WTC11 (cell line): Measurements from ENCODE around the gene OSTC. TPM values are rescaled to one million over a fixed set of nuclear protein-coding genes. Genes with fewer than 3 reads are reported as not detected.

Experiments
- ATAC-seq: fragments of 200-7000 bp; cut with Tn5 transposase; 2 replicates; pipeline ENCODE4 v1.10.0; 2021; ENCODE audit warnings: mild to moderate bottlenecking, moderate library complexity
- CTCF ChIA-PET: fragments of 300-600 bp; sonication (Branson Sonifier 250); formaldehyde crosslinking; loops from one replicate; lab custom pipeline; 2021; ENCODE audit warnings: antibody characterized with exemption; lab: Charles Lee
- POLR2A ChIA-PET: fragments of 350-600 bp; sonication (Branson Sonifier 250); formaldehyde crosslinking; loops from one replicate; lab custom pipeline; 2021; ENCODE audit warnings: antibody characterized with exemption; lab: Charles Lee
- DNase-seq: peaks from one replicate; pipeline ENCODE4 v3.0.0; 2021; ENCODE audit warnings: low spot score
- H3K27ac Mint-ChIP-seq: 2 replicates; pipeline ENCODE4 v1.8.0; 2021; ENCODE audit warnings: mixed read lengths
- H3K27me3 Mint-ChIP-seq: 2 replicates; pipeline ENCODE4 v1.8.0; 2021; ENCODE audit warnings: low read depth, mild to moderate bottlenecking, moderate library complexity, mixed read lengths
- H3K36me3 Mint-ChIP-seq: 2 replicates; pipeline ENCODE4 v1.8.0; 2021; ENCODE audit warnings: mixed read lengths
- H3K4me1 Mint-ChIP-seq: 2 replicates; pipeline ENCODE4 v1.8.0; 2022; ENCODE audit warnings: mixed read lengths
- H3K4me3 Mint-ChIP-seq: 2 replicates; pipeline ENCODE4 v1.8.0; 2021; ENCODE audit warnings: mild to moderate bottlenecking, moderate library complexity, mixed read lengths
- H3K9me3 Mint-ChIP-seq: 2 replicates; pipeline ENCODE4 v1.8.0; 2021; ENCODE audit warnings: mixed read lengths
- AR ChIP-seq: fragments of 250-450 bp; sonication (Bioruptor Pico); IDR thresholded peaks from 2 replicates; pipeline ENCODE4 v1.9.0; 2021; ENCODE audit warnings: mild to moderate bottlenecking
- ARID4B ChIP-seq: sonication (generic); formaldehyde crosslinking; IDR thresholded peaks from 2 replicates; pipeline ENCODE4 v1.8.0; 2023; ENCODE audit warnings: missing genetic modification reagents, mild to moderate bottlenecking, borderline replicate concordance
- CBFB ChIP-seq: sonication (generic); formaldehyde crosslinking; IDR thresholded peaks from 2 replicates; pipeline ENCODE4 v1.8.1; 2022; ENCODE audit warnings: mild to moderate bottlenecking, low read depth, missing genetic modification reagents
- CREB1 ChIP-seq: sonication (generic); formaldehyde crosslinking; IDR thresholded peaks from 2 replicates; pipeline ENCODE4 v1.8.0; 2023; ENCODE audit warnings: mild to moderate bottlenecking, missing genetic modification reagents
- EMX1 ChIP-seq: fragments of 250-450 bp; sonication (Bioruptor Pico); IDR thresholded peaks from 2 replicates; pipeline ENCODE4 v1.8.0; 2021; ENCODE audit warnings: mild to moderate bottlenecking
- GRHL2 ChIP-seq: fragments of 250-450 bp; sonication (Bioruptor Pico); IDR thresholded peaks from 2 replicates; pipeline ENCODE4 v1.8.0; 2022; ENCODE audit warnings: mild to moderate bottlenecking, moderate library complexity; ENCODE audit not compliant: insufficient replicate concordance, severe bottlenecking
- JAZF1 ChIP-seq: fragments of 250-450 bp; sonication (Bioruptor Pico); IDR thresholded peaks from 2 replicates; pipeline ENCODE4 v1.9.0; 2021; ENCODE audit warnings: moderate library complexity, mild to moderate bottlenecking, inconsistent platforms
- NFATC4 ChIP-seq: fragments of 250-450 bp; sonication (Bioruptor Pico); IDR thresholded peaks from 2 replicates; pipeline ENCODE4 v1.9.0; 2021; ENCODE audit warnings: mild to moderate bottlenecking
- NFYB ChIP-seq: sonication (generic); formaldehyde crosslinking; conservative IDR thresholded peaks from 2 replicates; pipeline ENCODE4 v1.8.0; 2022; ENCODE audit warnings: low read depth, missing genetic modification reagents
- OVOL2 ChIP-seq: fragments of 250-450 bp; sonication (Bioruptor Pico); IDR thresholded peaks from 2 replicates; pipeline ENCODE4 v1.9.0; 2021; ENCODE audit warnings: mild to moderate bottlenecking, borderline replicate concordance
- SMAD3 ChIP-seq: sonication (generic); formaldehyde crosslinking; IDR thresholded peaks from 2 replicates; pipeline ENCODE4 v1.8.0; 2022; ENCODE audit warnings: missing genetic modification reagents, mild to moderate bottlenecking, borderline replicate concordance
- TCF7 ChIP-seq: sonication (generic); formaldehyde crosslinking; IDR thresholded peaks from 2 replicates; pipeline ENCODE4 v1.8.0; 2022; ENCODE audit warnings: mild to moderate bottlenecking, low read depth, missing genetic modification reagents, moderate library complexity
- TEAD4 ChIP-seq: sonication (generic); formaldehyde crosslinking; IDR thresholded peaks from 2 replicates; pipeline ENCODE4 v1.8.0; 2022; ENCODE audit warnings: mild to moderate bottlenecking, missing genetic modification reagents
- TP53 ChIP-seq: sonication (generic); formaldehyde crosslinking; IDR thresholded peaks from 2 replicates; pipeline ENCODE4 v1.8.1; 2023; ENCODE audit warnings: mild to moderate bottlenecking, missing genetic modification reagents
- ZNF263 ChIP-seq: sonication (generic); formaldehyde crosslinking; IDR thresholded peaks from 2 replicates; pipeline ENCODE4 v1.8.1; 2022; ENCODE audit warnings: low read depth, mild to moderate bottlenecking, moderate library complexity, missing genetic modification reagents
- ZNF512 ChIP-seq: sonication (generic); formaldehyde crosslinking; IDR thresholded peaks from 2 replicates; pipeline ENCODE4 v1.8.1; 2022; ENCODE audit warnings: missing genetic modification reagents, borderline replicate concordance
- total RNA-seq: library from RNA; stranded (reverse); gene quantifications from 3 replicates; pipeline ENCODE4 v1.2.3, GENCODE V29; 2021
- TF ChIP-seq, protein P1 (sequence below): sonication (generic); formaldehyde crosslinking; IDR thresholded peaks from 2 replicates; pipeline ENCODE4 v1.8.1; 2023; ENCODE audit warnings: mild to moderate bottlenecking, missing genetic modification reagents
- TF ChIP-seq, protein P2 (sequence below): fragments of 200-600 bp; IDR thresholded peaks from 2 replicates; pipeline ENCODE4 v1.8.0; 2022; ENCODE audit warnings: antibody characterized with exemption
- TF ChIP-seq, protein P3 (sequence below): sonication (generic); formaldehyde crosslinking; IDR thresholded peaks from 2 replicates; pipeline ENCODE4 v1.8.0; 2022; ENCODE audit warnings: mild to moderate bottlenecking, missing genetic modification reagents
- TF ChIP-seq, protein P4 (sequence below): sonication (generic); formaldehyde crosslinking; IDR thresholded peaks from 2 replicates; pipeline ENCODE4 v1.8.1; 2022; ENCODE audit warnings: mild to moderate bottlenecking, missing genetic modification reagents, moderate library complexity, borderline replicate concordance

The OSTC gene
- total RNA-seq, 1 experiment from 2014 or later = 132 TPM

DNA sequence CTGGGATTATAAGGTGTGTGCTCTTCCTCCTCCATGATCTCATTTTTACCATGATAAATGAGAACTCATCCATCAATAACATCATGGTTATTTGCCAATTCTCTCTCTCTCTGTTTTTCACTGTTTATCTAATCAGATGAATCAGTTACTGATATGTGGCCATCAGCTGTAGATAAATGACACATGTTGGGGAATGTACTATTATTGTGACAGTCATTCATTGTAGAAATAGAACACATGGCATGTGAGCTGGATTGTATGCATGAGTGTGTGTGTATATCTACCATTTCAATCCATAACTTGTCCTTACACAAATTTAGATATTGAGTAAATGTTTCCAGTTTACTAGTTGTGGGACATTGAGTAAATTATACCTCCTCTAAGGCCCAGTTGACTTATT, 53.0 kb downstream of the OSTC start (continued):
- TF ChIP-seq ARID4B (CRISPR knock-in tag) = no peak
- no peak for TF ChIP-seq ZNF512 (CRISPR knock-in tag)

GRCh38 chr4:108703966-108704365, 53.6 kb downstream of the OSTC start:
- H3K9me3 Mint-ChIP-seq = no peaks in the 10 kb centered on the region
- H3K27ac Mint-ChIP-seq = no peak overlapping the region
- no peaks in the 10 kb centered on the region for H3K36me3 Mint-ChIP-seq
- no peak overlapping the region for H3K4me3 Mint-ChIP-seq
- no peak for DNase-seq
- no peaks in the 10 kb centered on the region for H3K4me1 Mint-ChIP-seq
- CTCF ChIA-PET = interaction anchor here (0.8 kb wide), 1 partner anchor 11 kb away, joined by 3 read pairs; no protein-coding TSS in a partner anchor
- ATAC-seq = no peak
- POLR2A ChIA-PET = no interaction called here
- no peaks in the 10 kb centered on the region for H3K27me3 Mint-ChIP-seq
- no peak for TF ChIP-seq AR (CRISPR knock-in tag)
- TF ChIP-seq CREB1 = no peak
- TF ChIP-seq EMX1 (CRISPR knock-in tag) = no peak
- TF ChIP-seq TCF7 = no peak
- TF ChIP-seq, protein P1, sequence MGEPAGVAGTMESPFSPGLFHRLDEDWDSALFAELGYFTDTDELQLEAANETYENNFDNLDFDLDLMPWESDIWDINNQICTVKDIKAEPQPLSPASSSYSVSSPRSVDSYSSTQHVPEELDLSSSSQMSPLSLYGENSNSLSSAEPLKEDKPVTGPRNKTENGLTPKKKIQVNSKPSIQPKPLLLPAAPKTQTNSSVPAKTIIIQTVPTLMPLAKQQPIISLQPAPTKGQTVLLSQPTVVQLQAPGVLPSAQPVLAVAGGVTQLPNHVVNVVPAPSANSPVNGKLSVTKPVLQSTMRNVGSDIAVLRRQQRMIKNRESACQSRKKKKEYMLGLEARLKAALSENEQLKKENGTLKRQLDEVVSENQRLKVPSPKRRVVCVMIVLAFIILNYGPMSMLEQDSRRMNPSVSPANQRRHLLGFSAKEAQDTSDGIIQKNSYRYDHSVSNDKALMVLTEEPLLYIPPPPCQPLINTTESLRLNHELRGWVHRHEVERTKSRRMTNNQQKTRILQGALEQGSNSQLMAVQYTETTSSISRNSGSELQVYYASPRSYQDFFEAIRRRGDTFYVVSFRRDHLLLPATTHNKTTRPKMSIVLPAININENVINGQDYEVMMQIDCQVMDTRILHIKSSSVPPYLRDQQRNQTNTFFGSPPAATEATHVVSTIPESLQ = no peak
- TF ChIP-seq TEAD4 (CRISPR knock-in tag) = no peak
- no peak for TF ChIP-seq SMAD3 (CRISPR knock-in tag)
- TF ChIP-seq GRHL2 = no peak
- TF ChIP-seq CBFB (CRISPR knock-in tag) = no peak
- TF ChIP-seq, protein P2, sequence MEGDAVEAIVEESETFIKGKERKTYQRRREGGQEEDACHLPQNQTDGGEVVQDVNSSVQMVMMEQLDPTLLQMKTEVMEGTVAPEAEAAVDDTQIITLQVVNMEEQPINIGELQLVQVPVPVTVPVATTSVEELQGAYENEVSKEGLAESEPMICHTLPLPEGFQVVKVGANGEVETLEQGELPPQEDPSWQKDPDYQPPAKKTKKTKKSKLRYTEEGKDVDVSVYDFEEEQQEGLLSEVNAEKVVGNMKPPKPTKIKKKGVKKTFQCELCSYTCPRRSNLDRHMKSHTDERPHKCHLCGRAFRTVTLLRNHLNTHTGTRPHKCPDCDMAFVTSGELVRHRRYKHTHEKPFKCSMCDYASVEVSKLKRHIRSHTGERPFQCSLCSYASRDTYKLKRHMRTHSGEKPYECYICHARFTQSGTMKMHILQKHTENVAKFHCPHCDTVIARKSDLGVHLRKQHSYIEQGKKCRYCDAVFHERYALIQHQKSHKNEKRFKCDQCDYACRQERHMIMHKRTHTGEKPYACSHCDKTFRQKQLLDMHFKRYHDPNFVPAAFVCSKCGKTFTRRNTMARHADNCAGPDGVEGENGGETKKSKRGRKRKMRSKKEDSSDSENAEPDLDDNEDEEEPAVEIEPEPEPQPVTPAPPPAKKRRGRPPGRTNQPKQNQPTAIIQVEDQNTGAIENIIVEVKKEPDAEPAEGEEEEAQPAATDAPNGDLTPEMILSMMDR = no peak
- TF ChIP-seq, protein P3, sequence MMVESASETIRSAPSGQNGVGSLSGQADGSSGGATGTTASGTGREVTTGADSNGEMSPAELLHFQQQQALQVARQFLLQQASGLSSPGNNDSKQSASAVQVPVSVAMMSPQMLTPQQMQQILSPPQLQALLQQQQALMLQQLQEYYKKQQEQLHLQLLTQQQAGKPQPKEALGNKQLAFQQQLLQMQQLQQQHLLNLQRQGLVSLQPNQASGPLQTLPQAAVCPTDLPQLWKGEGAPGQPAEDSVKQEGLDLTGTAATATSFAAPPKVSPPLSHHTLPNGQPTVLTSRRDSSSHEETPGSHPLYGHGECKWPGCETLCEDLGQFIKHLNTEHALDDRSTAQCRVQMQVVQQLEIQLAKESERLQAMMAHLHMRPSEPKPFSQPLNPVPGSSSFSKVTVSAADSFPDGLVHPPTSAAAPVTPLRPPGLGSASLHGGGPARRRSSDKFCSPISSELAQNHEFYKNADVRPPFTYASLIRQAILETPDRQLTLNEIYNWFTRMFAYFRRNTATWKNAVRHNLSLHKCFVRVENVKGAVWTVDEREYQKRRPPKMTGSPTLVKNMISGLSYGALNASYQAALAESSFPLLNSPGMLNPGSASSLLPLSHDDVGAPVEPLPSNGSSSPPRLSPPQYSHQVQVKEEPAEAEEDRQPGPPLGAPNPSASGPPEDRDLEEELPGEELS (CRISPR knock-in tag) = no peak
- TF ChIP-seq JAZF1 (CRISPR knock-in tag) = no peak
- no peak for TF ChIP-seq ZNF263 (CRISPR knock-in tag)
- TF ChIP-seq OVOL2 = no peak
- no peak for TF ChIP-seq NFYB (CRISPR knock-in tag)
- TF ChIP-seq, protein P4, sequence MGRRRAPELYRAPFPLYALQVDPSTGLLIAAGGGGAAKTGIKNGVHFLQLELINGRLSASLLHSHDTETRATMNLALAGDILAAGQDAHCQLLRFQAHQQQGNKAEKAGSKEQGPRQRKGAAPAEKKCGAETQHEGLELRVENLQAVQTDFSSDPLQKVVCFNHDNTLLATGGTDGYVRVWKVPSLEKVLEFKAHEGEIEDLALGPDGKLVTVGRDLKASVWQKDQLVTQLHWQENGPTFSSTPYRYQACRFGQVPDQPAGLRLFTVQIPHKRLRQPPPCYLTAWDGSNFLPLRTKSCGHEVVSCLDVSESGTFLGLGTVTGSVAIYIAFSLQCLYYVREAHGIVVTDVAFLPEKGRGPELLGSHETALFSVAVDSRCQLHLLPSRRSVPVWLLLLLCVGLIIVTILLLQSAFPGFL (CRISPR knock-in tag) = no peak
- no peak for TF ChIP-seq TP53 (CRISPR knock-in tag)
- TF ChIP-seq NFATC4 = no peak
